GM18517 (cell line): ENCODE measurements around the gene POLR3GL.

Source experiments
- ATAC-seq: cut with Tn5 transposase; IDR thresholded peaks from one replicate; pipeline ENCODE4 v1.9.1; 2021; ENCODE audit warnings: mild to moderate bottlenecking, moderate library complexity; ENCODE audit not compliant: unreplicated experiment

The POLR3GL gene

DNA sequence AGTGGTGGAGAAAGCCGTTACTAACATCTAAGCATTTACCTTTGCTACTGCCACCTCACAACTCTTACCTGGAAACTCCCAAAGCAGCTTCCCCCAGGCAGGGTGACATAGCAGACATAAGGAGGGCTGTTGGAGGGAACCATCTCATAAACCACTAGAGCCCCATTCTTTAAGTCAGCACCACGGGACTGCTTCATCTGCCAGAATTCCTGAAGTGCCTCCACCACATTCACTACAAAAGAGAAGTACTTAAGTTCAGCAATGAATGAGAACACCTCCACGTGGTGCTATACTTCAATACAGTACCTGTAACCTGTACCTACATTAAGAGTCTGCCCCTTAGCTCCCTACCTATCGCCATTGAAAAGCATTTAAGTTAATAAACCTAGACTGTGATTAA, 16.9 kb upstream of the POLR3GL start:
- no peak for ATAC-seq

DNA sequence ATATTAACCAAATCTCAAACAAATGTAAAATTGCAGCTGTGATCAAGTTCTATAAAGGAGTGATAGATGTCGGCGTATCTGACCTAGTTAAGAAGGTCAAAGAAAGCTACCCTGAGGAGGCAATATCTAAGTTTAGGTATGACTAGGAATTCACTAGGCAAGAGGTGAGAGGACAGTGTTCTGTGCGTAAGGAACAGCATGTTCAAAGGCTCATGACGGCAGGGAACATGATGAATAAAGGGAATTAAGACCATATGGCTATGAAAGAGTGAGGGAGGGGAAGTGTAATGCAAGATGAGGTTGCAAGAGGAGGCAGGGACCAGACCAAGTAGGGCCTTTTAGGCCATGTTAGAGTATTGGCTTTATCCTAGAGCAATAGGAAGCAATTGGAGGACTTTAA, 15.3 kb upstream of the POLR3GL start:
- no peak for ATAC-seq

- no peak for ATAC-seq
Measured at GRCh38 chr1:145951526-145951925, 13.0 kb upstream of the POLR3GL start.

GRCh38 chr1:145952903-145953302, 11.6 kb upstream of the POLR3GL start:
- no peak for ATAC-seq

DNA sequence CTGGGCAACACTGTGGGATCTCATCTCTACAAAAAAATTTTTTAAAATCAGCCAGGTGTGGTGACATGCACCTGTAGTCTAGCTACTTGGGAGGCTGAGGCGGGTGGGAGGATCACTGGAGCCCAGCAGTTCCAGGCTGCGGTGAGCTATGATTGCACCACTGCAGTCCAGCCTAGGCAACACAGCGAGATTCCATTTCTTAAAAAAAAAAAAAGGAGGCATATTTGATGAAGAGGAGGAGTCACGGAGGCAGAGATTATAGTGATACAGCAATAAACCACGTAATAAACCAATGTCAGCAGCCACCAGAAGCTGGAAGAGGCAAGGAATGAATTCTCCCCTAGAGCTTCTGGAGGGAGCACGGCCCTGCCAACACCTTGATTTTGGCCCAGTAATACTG, 10.6 kb upstream of the POLR3GL start:
- no peak for ATAC-seq

DNA sequence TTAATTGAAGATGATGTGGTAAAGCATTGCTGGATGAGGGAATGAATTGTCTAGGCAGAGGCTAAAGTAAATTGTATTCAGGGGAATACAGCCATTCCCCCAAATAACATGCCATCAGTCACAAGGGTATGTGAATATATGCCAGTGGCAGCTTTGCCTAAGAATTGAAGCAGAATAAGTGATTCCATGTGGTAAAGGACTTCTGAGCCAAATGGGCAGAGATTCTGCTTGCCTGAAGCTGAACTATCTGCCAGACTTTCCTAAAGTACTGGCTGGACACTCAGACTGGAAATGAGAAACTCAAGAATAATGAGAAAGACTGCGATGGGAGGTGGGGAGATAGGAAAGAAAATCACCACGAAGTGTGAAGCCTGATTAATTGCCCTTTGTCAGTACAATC, 9.1 kb upstream of the POLR3GL start:
- ATAC-seq: no peak

GRCh38 chr1:145956361-145956760, 8.1 kb upstream of the POLR3GL start:
- no peak for ATAC-seq

- ATAC-seq: no peak
Measured at GRCh38 chr1:145956781-145957442, 7.6 kb upstream of the POLR3GL start.

DNA sequence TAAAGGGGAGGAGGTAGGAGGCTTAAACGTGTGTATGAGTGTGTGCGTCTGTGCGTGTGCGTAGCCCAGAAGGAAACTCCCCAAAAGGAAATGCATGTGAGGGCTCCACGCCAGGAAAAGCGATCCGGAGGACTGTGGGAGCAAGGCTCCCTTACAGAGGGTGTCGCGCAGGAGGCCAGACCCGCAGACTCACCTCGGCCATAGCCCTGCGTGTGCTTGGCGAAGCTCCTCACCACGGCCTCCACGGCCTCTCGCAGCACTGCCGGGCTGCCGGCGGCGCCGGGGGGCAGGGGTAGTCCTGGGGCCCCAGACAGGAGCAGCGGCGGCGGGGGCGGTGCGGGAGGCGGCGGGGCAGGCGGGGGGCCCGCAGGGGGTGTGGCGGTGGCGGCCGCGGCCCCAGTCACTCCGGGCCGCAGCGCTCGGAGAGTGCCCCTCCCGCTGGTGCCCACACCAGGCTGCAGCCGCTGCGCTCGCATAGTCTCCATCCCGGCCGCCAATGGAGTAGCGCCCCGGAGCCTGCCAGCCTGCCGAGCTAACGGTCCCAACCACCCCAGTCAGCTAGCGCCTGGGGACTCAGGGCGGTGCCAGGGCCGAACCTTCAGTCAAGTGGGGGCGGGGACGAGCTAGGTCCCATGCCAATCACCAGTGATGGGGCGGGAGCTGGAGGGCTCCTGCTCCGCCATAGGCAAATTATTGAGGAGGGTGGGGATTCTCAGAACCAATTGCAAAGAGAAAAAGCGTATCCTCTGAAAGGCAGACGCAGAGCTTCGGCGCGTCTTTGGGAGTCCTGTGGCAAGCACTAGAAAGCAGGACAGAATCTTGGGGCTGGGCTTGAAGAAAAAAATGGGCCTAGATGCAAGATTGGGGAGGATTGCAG, 6.8 kb upstream of the POLR3GL start, which contains the start of gene LIX1L:
Gene LIX1L (minus strand): TSS at position 575 of the 877 bp plus-strand sequence. CDS start 90 bp downstream, at position 485.
- peak; percentile 83 for ATAC-seq

GRCh38 chr1:145958734-145959133, 5.8 kb upstream of the POLR3GL start:
- ATAC-seq: no peak

GRCh38 chr1:145959333-145959732, 5.2 kb upstream of the POLR3GL start:
- ATAC-seq: no peak

DNA sequence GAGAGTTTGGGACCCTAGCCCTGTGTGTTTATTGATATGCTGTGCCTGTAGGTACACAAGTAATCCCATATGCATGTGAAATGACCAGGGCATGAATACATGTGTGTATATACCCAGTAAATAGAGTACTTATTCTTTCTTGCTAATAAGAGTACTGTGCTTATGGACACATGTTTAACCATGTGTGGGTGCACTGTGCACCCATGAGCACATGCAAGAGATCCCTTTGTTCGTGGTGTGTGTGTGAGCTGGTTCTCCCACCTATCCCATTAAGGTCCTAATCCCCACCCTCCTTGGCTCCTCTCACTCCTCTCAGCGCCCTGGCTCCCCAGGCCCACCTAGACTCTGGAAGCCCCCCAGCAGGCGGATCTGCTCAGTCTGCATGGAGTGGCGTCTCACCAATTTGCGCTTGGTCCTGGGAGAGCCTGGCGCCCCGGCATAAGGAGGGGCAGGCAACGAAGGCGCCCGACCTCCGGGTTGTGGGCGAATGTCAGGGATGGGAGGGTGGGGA, 4.5 kb upstream of the POLR3GL start:
- ATAC-seq: no peak

DNA sequence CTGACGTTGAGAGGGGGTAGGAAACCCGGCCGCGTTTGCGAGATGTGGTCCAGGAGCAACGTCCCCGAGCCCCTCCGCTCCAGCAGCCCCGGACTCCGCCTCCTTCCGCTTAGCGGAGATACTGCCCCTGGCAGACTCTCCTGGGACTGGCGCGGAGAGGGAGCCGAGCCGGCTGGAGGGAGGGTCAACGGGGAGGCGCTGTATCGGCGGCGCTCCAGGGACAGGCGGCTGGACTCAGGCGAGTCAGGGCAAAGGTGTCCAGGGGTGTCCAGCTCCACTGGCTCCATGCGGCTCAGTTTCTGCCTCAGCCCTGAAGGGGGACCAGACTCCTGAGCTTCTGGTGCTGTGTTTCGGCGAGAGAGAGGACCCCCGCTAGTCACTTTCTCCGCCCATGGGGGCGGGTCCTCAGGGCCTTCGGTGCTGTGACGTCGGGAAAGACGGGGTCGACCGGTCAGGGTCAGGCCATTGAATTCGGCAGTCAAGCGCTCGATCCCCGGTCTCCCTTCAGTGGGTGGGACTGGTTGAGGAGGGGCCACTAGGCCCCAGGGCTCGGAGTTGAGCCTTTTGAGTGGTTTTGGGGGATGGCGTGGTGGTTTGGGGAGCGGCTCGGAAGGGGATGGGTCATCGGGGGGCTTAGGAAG, 3.9 kb upstream of the POLR3GL start:
- ATAC-seq: no peak

- ATAC-seq: no peak
Measured at GRCh38 chr1:145961109-145961424, 3.4 kb upstream of the POLR3GL start.

DNA sequence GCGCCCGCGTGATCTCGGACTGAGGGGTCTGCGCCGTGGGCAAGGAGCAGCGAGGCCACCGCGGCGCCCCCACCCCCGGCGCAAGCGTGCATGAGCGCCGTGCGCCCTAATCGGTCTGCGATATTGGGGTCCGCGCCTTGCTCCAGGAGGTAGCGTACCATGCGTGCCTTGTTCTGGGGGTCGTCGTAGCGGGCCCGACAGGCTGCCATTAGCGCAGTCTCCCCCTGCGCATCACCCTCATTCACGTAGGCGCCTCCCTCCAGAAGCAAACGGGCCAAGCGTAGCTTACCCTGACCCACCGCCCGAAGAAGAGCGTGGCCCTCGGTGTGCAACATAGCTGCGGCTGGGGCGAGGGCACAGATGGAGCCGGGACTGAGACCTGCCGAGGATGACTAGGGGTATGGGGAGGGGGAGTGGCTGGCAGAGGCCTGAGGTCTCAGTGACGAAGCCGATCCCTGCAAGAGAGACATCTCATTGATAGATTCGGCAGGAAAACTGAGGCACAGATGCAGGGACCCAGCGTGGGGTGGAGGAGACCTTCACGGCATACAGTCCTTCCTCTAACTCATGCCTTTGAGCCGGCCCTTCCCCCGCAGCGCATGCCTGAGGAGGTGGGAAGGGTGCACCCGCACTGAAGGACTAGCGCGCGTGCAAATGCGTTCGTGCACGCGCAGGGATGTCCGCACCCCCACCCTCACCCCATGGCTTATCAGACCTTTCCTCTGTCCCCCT, 2.9 kb upstream of the POLR3GL start:
- no peak for ATAC-seq

- no peak for ATAC-seq
Measured at GRCh38 chr1:145962157-145963102, 2.1 kb upstream of the POLR3GL start.

DNA sequence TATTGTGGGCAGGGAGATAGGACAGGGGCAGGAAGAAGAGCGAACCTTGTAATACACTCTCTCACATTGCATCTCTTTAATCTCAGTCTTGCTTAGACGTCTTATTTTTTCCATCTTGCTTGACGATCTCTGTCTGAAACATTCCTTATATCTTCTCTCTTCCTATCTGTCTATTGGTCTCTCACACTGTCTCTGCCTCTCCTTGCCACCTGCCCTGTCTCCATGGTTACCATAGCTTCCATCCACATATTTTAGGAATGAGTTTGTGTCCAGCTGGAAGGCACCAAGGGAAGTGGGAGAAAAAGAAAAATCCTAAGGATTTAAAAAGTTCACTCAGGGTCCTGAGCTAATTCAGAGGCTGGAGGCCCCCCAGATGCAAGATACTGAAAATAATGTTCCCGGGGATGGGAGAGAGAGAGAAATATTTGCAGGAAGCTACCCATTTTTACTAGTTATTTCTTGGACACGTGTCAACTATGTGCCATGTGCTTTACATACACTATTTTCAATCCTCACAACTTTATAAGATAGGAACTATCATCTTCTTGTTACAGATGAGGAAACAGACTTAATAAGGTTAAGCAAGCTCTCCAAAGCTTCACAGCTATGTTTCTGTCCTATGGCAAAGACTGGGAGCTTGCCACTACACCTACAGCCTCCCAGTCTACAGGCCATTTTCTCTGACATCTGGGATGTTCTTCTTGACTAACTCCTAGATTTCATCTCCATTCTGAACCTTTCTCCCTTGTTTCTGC, 1.0 kb upstream of the POLR3GL start:
- no peak for ATAC-seq

DNA sequence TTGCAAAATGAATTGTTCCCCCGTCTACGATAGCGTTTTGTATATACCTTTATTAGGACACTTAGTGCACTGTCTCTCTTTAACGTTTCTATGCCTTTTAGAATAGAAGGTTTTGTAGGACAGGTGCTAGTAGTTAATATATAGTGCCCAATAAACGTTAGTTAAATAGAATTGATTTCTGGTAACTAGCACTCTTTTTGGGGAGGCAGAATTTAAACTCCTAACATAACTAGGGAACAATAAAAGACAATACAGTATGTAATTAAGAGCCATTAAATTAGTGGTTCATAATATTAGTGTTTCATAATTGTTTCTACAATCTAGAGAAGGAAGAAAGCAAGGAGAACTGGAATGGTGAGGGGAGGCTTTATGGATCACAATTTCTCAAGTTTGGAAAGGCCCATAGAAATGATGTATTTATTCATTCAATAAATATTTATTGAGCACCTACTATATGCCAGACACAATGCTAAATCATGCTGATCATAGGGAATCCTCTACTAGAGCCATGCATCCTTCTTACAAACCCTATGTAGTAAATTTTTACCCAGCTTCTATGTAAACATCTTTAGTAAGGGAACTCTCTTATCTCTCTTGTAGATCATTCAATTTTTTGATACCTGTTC, 742 bp downstream of the POLR3GL start:
- ATAC-seq: no peak

DNA sequence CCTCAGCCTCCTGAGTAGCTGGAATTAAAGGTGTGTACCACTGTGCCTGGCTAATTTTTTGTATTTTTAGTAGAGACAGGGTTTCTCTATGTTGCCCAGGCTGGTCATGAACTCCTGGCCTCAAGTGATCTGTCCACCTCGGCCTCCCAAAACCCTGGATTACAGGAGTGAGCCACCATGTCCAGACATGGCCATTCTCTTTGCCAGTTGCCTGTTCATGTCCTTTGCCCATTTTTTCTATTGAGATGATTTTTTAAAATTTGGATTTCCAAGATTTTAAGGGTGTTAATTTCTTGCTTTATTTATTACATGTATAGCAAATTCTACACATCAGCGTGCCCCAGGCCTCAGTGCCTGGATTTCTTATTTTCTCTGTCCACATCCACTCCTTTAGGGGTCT, 2.8 kb downstream of the POLR3GL start:
- ATAC-seq: no peak
